Adrenal gland (tissue), 12 donors: Measurements from ENCODE around the gene RMDN3. TPM values are rescaled to one million over a fixed set of nuclear protein-coding genes. Genes with fewer than 3 reads are reported as not detected.

Experiments used
- DNase-seq, 7 donors: peaks; one replicate each; pipeline ENCODE4 v3.0.0-alpha.2; 2019 to 2020
- H3K27ac ChIP-seq, 5 donors: fragments of 200-600 bp; sonication (generic) in 4 of 5; 1 replicate in 3 of 5; 2 replicates in 2 of 5; pipeline versions ENCODE4 v1.5.1 to v1.8.0; 2016 to 2020; ENCODE audit warnings: mild to moderate bottlenecking in 1 of 5
- H3K27me3 ChIP-seq: fragments of 200-600 bp; 2 replicates; pipeline ENCODE4 v1.8.0; 2021
- H3K36me3 ChIP-seq, 2 donors: fragments of 200-600 bp; replicated peaks in 1 of 2; 1 replicate in 1 of 2; 2 replicates in 1 of 2; pipeline versions ENCODE4 v1.5.1 to v1.8.0; 2018 to 2022
- H3K4me1 ChIP-seq, 2 donors: fragments of 200-600 bp; replicated peaks in 1 of 2; 1 replicate in 1 of 2; 2 replicates in 1 of 2; pipeline versions ENCODE4 v1.5.1 to v1.8.0; 2018 to 2021
- H3K4me3 ChIP-seq, 4 donors: fragments of 200-600 bp; sonication (generic) in 3 of 4; one replicate each; pipeline ENCODE4 v1.5.1; 2016 to 2018
- H3K9me3 ChIP-seq, 3 donors: fragments of 200-600 bp; sonication (generic) in 1 of 3; replicated peaks in 1 of 3; 1 replicate in 2 of 3; 2 replicates in 1 of 3; pipeline versions ENCODE4 v1.5.1 to v1.8.0; 2016 to 2021
- POLR2A ChIP-seq, 2 donors: fragments of 450-650 bp; IDR thresholded peaks; one replicate each; pipeline ENCODE4 v1.6.1; 2017; ENCODE audit warnings: antibody characterized with exemption in 2 of 2, mild to moderate bottlenecking in 2 of 2, moderate library complexity in 1 of 2
- WGBS, 4 donors: extraction: QIAGEN DNeasy Blood & Tissue Kit in 2 of 4; methylation state at CpG; one replicate each; pipeline versions ENCODE4 v1.1.5 to v1.1.7; 2013 to 2017; 5-methylcytosine and 5-hydroxymethylcytosine counted together
- intact Hi-C, 2 donors: fragments of 100-400 bp; cut with DNase I; formaldehyde crosslinking; loops; one replicate each; pipeline versions ENCODE4 v1.14.1 to v1.15.0; 2022 to 2023
- polyA plus RNA-seq, 3 donors: library from polyadenylated mRNA; stranded (reverse); fragments of 200-250 nt in 2 of 3; fragments of 350-450 nt in 1 of 3; fragmentation: Illumina TruSeq in 1 of 3; extraction: RNeasy Lipid Tissue Mini Kit (QIAGEN cat#74804) in 1 of 3; gene quantifications; one replicate each; pipeline ENCODE4 v1.2.3, GENCODE V29; 2013 to 2014
- total RNA-seq, 9 donors: library from RNA; depleted of rRNA in 4 of 9; stranded (reverse); fragments of >200 nt in 4 of 9; fragments of 120-200 nt in 1 of 9; fragmentation: NEBNext Ultra II Directional in 1 of 9; extraction: Animal tissue kit (Norgen Biotek cat#: 25700) in 1 of 9; gene quantifications; one replicate each; pipeline versions ENCODE4 v1.1.0 to v1.2.4, GENCODE V29; 2013 to 2023
- TF ChIP-seq, protein P1 (sequence below), 6 experiments: fragments of 450-650 bp in 4 of 6; fragments of 200-600 bp in 2 of 6; sonication (generic) in 1 of 6; IDR thresholded peaks; 1 replicate in 5 of 6; 2 replicates in 1 of 6; pipeline versions ENCODE4 v1.5.1 to v1.8.0; 2016 to 2021; ENCODE audit warnings: antibody characterized with exemption in 6 of 6, mild to moderate bottlenecking in 2 of 6, moderate library complexity in 1 of 6
- donor health status: healthy with polysubstance abuse.
- donor health status: Bipolar disorder and iron deficiency.
- donor health status: DM: yes; HTN: yes; CAD: no.
- donor health status: DM: no; HTN: no; CAD: no.
- donor health status: DM: no; HTN: no; CAD: no.
- donor health status: DM: yes; HTN: yes; CAD: no.

The RMDN3 gene
- total and polyA plus RNA-seq, 12 donors = 19.2 to 50.1 (median 32.5) TPM

GRCh38 chr15:40767838-40768500 lies 12.9 kb upstream of the RMDN3 start:
- 89 to 95% (median 93%) methylated on average over 28 to 29 of the region's 29 CpGs for WGBS, 4 donors
- Histone ChIP-seq H3K9me3 (no peaks in the 10 kb centered on the region), H3K27ac (no peak overlapping the region), H3K4me1 (peaks cover 46 to 52% of the 10 kb centered on the region in 2 donors), H3K4me3 (no peak overlapping the region), H3K27me3 (no peaks in the 10 kb centered on the region), H3K36me3 (peaks cover 0 to 13% of the 10 kb centered on the region in 2 donors)
- TF ChIP-seq POLR2A (IDR thresholded peaks at IDR 0.05) = no peak
- TF ChIP-seq, protein P1, sequence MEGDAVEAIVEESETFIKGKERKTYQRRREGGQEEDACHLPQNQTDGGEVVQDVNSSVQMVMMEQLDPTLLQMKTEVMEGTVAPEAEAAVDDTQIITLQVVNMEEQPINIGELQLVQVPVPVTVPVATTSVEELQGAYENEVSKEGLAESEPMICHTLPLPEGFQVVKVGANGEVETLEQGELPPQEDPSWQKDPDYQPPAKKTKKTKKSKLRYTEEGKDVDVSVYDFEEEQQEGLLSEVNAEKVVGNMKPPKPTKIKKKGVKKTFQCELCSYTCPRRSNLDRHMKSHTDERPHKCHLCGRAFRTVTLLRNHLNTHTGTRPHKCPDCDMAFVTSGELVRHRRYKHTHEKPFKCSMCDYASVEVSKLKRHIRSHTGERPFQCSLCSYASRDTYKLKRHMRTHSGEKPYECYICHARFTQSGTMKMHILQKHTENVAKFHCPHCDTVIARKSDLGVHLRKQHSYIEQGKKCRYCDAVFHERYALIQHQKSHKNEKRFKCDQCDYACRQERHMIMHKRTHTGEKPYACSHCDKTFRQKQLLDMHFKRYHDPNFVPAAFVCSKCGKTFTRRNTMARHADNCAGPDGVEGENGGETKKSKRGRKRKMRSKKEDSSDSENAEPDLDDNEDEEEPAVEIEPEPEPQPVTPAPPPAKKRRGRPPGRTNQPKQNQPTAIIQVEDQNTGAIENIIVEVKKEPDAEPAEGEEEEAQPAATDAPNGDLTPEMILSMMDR (IDR thresholded peaks at IDR 0.05) = no peak
- intact Hi-C loops = no loop called here
- DNase-seq = no peak

- peak in 1 of 2 donors; percentile 20 for TF ChIP-seq POLR2A (IDR thresholded peaks at IDR 0.05)
- TF ChIP-seq, protein P1 (IDR thresholded peaks at IDR 0.05) = no peak
- Histone ChIP-seq H3K4me3 (no peak overlapping the region), H3K9me3 (no peaks in the 10 kb centered on the region), H3K27ac (peak overlapping the region in 2 of 5 donors; percentile 78 to 88), H3K36me3 (peaks cover 0 to 7% of the 10 kb centered on the region in 2 donors), H3K4me1 (peaks cover 46 to 55% of the 10 kb centered on the region in 2 donors), H3K27me3 (no peaks in the 10 kb centered on the region)
- WGBS, 4 donors = 68 to 69% (median 68%) methylated on average over 20 to 32 of the region's 32 CpGs
- peak; percentile 59 to 90 (median 85) for DNase-seq
- intact Hi-C loops = no loop called here
Observed at GRCh38 chr15:40766906-40767837, 12.1 kb upstream of the RMDN3 start.

DNA sequence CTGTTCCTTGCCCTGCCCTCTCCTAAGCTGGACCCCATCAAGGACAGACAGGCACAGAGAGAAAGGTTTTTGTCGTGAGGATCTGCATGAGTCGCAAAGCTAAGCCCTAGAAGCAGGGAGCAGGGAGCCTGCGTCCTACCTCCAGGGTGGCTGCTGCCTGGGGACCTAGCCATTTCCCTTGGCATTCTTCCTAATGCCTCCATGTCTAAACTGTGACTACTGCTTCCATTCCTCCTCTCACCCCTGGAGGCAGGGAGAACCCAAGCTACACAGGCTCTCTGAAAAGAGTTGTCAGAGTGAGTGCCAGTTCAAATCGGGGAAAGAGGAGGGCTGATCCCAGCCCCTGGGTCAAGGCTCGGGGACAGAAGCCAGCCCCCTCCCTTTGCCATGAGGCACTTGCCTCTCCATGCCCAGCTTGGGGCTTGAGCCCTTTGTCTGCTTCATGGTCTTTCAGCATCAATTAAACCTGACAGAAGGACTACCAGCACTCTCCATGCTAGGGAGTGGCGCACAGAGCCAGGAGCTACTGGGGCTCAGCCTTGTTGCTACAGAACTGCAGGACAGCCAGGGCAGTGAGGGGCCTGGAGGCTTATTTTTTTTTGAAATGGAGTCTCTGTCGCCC lies 11.3 kb upstream of the RMDN3 start:
- Histone ChIP-seq H3K4me1 (peaks cover 46 to 55% of the 10 kb centered on the region in 2 donors), H3K27ac (peak overlapping the region in 3 of 5 donors; percentile 13 to 88 (median 78))

More for the DNA sequence above, 11.3 kb upstream of the RMDN3 start:
- DNase-seq = peak in 1 of 7 donors; percentile 18
- Histone ChIP-seq H3K27me3 (no peaks in the 10 kb centered on the region), H3K4me3 (no peak overlapping the region), H3K36me3 (no peaks in the 10 kb centered on the region), H3K9me3 (no peaks in the 10 kb centered on the region)
- intact Hi-C loops = no loop called here
- no peak for TF ChIP-seq POLR2A (IDR thresholded peaks at IDR 0.05)
- TF ChIP-seq, protein P1 (IDR thresholded peaks at IDR 0.05) = no peak
- WGBS, 4 donors = 45 to 74% (median 52%) methylated on average over 5 to 7 of the region's 7 CpGs
